ENCODE results near the gene HIF1AN. TPM values are rescaled to one million over a fixed set of nuclear protein-coding genes. Genes with fewer than 3 reads are reported as not detected.

The HIF1AN gene
- total RNA-seq: 43.0 TPM
- long read RNA-seq, full-length matches to known transcripts: 200 of 229 reads
- long read RNA-seq, partial matches to known transcripts: 2 of 229 reads
- long read RNA-seq, other reads (novel, unspliced or antisense): 27 of 229 reads

DNA sequence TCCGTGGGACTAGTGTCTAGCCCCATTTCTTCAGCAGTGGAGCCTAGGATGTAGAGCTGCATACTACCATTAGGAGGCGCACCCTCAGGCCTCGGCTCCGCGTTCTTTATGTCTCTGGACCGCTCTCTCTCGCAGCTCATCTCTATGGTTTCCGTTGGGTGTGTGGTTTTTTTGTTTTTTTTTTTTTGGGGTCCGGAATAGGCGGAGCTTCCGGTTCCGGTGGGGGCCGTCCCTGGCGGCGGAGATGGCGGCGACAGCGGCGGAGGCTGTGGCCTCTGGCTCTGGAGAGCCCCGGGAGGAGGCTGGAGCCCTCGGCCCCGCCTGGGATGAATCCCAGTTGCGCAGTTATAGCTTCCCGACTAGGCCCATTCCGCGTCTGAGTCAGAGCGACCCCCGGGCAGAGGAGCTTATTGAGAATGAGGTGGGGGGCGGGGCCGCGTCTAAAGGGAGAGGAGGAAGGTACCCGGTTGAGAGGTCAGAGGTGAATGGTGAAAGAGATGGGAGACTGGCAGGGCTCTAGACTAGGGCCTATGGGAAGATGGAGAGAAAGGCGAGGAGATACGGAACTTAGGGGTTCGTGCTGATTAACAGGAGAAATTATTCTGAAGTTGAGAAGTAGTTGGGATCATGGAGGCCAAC, at the start of gene HIF1AN:
TSS of gene HIF1AN (plus strand) at position 229 of the 639 bp plus-strand sequence. CDS start at position 245, 16 bp downstream.
- ATAC-seq (ENCODE audit: poor library complexity): peak; percentile 98
- intact Hi-C loops (cut with DNase I): no loop called here
- DNase-seq: peak; percentile 93

DNA sequence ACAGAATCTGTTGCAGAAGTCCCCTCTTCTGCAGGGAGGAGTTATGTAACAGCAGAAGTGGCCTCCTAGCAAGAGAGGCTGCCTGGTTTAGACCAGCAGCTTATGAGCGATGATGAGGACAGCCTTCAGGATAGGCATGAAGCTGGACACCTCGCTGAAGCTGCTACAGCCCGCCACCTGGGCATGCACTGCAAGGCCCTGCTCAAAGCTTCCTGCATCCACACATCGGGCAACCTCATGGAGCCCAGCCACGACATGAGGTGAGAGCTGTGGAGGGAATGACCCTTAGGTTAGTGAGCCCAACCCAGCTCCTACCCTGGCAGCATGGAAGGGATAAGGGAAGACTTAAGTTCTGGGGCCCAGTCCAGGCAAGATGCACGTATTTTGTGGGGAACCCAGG, 48.2 kb upstream of the HIF1AN start:
- no peak for DNase-seq
- intact Hi-C loops (cut with DNase I): no loop called here
- no peak for ATAC-seq (ENCODE audit: poor library complexity)

DNA sequence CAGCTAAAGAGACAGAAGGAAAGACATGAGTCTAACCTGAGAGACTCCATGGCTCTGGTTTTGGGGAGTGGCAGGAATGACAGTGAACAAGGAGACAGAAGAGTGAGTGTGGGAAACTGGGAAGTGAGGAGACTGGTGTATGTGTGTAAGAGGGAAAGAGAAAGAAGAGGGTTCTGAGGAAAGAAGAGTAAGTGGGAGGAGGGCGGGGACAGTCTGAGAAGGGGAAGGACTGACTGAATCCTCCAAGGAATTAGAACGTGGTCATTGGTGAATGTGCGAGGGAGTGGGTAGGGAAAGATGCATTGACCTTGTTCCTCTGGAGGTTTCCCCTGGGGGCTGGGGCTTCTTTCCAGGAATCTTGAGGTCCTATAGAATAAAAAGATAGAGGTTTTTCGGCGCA, 46.3 kb upstream of the HIF1AN start:
- intact Hi-C loops (cut with DNase I): no loop called here
- DNase-seq (no peak), ATAC-seq (ENCODE audit: poor library complexity) (no peak)

DNA sequence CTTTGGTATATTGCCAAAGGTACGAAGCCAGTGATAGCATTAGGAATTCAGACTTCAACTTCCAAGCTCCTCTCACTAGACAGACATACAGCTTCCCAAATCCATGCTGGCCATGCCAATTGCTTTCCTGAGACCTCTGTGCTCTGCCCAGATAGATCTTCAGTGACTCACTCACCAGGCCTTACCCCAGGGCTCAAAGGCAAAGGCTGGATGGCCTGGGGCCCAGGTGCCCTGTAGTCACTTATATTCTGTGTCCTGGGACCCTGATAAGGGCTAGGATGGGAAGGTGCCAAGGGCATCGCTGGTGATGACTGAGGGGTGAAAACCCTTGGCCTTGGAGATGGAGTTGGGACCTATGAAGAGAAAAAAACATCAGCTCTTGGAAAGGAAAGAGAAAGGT, 45.2 kb upstream of the HIF1AN start:
- ATAC-seq (ENCODE audit: poor library complexity): no peak
- DNase-seq: no peak
- intact Hi-C loops (cut with DNase I): no loop called here

DNA sequence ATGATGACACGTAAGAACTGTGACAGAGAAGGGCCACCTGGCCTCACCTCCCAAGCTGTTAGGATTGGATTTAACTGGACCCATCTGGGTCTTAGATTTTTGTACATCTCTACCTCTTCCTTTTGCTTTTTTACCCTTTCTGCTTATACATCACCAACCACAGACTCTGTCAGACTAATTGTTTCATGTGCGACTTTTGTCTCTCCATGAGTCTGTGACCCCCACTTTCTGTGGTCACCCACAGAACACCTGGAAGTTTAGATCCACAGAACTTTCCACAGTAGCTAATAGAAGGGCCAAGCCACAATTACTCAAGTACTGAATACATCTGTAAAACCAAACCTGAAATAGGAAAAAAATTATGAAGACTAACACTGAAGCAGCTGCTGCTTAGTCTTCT, 39.2 kb upstream of the HIF1AN start:
- intact Hi-C loops (cut with DNase I): no loop called here
- DNase-seq (no peak), ATAC-seq (ENCODE audit: poor library complexity) (no peak)

DNA sequence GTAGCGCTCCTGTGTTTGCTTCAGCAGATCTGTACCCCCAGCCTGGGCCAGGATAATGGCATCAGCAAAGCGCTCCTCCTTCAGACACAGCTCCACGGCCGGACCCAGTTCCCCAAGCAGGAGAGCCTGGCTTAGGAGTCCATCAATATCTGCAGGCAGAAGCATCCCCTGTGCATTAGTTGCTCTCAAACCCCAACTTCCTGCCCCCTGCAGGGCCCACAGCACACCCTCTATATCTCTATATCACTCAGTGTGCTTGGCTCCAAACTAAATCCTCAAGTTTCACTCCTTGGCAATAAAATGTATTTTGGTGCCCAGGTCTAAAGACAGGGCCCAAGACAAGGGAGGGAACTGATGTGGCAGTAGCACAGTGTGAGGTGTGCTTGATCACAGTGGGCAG, 37.7 kb upstream of the HIF1AN start:
- intact Hi-C loops (cut with DNase I): no loop called here
- ATAC-seq (ENCODE audit: poor library complexity) (no peak), DNase-seq (no peak)

DNA sequence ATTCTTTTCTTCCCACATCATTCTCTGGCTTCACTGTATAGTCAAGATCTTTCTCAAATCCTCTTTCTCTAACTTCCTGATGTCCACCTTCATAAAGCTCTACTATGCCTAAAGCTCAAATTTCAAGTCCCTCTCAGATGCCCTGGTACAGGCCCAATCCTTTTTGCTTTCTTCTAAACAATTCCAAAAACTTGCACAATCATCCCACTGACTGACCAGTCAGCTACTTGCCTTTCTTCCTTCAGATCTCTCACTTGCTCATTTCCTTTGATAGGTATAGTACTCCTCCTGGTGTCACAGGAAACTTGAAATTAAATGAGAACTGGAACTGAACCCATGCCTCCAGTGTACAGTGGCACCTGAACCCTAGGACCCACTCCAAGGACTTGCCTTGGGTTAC, 34.3 kb upstream of the HIF1AN start:
- ATAC-seq (ENCODE audit: poor library complexity) (no peak), DNase-seq (no peak)
- intact Hi-C loops (cut with DNase I): no loop called here

DNA sequence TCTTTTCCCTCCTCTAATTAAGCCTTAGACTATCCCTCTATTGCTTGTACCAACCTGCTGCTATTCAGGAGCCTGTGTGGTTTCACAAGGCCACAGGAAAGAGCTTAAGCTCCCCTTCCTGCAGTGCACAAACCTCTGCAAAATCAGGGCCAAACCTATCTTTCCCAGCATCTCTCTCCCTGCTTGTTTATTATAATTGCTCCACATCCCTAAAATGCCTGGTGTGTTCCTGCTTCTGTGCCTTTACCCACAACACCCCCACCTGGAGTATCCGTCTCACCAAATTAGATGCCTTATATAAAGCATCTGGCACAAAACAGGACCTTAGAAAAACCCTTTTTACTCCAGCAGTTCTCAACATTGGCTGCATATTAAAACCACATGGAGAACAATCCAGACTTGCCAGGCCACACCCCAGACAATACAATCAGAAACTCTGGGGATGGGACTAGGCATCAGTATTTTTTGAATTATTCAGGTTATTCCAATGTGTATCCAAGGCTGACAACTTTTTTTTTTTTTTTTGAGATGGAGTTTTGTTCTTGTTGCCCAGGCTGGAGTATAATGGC, 32.7 kb upstream of the HIF1AN start:
- no peak for DNase-seq
- intact Hi-C loops (cut with DNase I): no loop called here
- no peak for ATAC-seq (ENCODE audit: poor library complexity)

DNA sequence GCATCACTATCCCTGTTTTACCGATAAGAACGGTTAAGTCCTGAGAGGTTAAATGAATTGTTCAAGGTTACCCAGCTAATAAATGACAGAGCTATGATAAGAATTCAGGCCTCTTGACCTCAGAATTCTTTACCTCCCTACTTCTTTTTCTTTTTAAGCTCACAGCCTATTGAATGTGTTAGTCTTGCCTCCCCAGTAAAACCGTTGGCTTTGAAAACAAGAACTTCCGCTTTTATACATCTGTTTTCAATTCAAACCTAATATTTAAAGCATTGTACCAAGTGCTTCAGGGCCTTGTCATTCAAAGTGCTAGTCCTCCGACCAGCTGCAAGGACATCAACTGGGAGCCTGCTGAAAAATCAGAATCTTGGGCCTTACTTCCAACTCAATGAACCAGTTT, 31.6 kb upstream of the HIF1AN start:
- DNase-seq (no peak), ATAC-seq (ENCODE audit: poor library complexity) (no peak)
- intact Hi-C loops (cut with DNase I): no loop called here

DNA sequence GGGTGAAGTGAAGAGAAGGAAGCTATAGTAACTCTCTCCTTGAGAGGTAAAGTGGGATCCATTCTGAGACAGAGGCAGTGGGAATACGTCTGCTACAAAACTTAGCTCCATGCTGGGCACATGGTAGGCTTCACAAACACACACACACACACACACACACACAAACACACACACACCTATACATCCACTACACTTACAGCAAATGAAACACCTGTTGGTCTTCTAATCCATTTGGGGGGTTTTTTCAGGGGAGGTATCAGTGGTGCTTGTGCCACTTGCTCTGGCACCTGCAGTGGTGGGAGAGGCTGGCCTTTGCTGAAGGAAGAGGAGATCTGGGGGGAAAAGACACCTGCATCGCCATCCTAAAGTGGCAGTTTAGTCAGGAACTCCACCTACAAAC, 30.6 kb upstream of the HIF1AN start:
- intact Hi-C loops (cut with DNase I): no loop called here
- ATAC-seq (ENCODE audit: poor library complexity) (no peak), DNase-seq (no peak)

DNA sequence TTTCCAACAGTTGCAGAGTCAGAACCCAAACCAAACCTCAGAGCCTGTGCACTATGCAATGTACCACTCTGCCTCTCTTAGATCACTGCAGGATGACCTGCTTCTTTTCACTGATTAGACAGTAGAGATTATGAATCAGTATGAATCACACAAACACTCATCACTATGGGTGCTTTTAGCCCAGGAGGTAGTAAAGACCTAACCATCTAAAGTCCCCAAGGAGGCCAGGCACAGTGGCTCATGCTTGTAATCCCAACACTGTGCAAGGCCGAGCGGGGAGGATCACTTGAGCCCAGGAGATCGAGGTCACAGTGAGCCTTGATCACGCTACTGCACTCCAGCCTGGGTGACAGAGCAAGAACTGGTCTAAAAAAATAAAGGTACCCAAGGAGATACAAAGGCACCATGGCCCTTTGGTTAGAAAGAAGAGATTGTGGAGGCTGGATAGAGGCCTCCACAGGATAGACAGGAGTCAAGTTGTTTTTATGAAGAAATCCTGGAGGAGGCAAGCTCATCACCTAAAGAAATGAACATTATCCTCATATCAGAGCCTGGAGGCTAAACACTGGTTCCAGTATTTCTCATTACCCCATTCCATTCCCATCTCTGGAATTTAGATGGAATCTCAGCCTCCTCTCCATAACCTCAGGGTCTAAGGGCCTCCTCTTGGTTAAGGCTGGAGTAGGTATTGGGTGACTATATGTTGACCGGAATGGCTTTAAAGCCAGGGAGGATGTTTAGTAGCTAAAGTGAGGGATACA, 29.0 kb upstream of the HIF1AN start:
- intact Hi-C loops (cut with DNase I): no loop called here
- DNase-seq: no peak
- no peak for ATAC-seq (ENCODE audit: poor library complexity)

DNA sequence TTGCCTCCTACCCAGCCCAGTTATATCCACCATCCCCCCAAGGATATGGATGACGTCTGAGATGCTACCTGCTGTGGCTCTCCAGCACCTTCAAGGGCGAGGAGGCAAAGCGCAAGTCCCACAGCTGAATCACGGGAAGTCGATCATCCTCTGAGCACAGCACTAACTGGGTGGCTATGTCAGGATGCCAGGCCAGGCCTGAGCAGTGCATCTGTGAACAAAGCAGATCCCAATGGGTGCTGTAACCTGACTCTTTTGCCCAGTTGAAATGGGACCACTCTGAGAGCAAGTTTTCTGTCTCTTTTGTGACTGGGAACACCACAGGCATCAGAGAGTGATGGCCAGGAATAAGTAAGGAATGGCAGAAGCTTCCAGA, 28.4 kb upstream of the HIF1AN start:
- ATAC-seq (ENCODE audit: poor library complexity): no peak
- intact Hi-C loops (cut with DNase I): no loop called here
- DNase-seq: no peak

DNA sequence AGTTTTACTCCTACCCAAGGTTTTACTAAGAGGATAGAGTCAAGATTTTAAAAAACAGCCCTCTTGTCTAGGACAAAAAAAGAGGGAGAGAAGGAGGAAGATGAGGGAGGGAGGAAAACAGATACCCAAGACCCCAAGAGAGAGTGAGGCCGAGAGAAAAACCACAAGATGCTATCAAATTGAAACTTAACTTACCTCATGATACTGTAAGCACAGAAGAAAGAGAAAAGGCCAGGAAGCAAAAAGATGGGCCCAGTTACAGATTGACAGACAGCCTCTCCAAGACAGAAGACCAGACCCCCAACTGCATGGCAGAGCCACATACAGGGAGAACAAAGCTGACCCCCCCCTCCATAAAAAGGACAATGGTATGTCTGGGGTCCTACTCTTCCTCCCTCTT, 27.5 kb upstream of the HIF1AN start:
- DNase-seq (no peak), ATAC-seq (ENCODE audit: poor library complexity) (no peak)
- intact Hi-C loops (cut with DNase I): no loop called here

DNA sequence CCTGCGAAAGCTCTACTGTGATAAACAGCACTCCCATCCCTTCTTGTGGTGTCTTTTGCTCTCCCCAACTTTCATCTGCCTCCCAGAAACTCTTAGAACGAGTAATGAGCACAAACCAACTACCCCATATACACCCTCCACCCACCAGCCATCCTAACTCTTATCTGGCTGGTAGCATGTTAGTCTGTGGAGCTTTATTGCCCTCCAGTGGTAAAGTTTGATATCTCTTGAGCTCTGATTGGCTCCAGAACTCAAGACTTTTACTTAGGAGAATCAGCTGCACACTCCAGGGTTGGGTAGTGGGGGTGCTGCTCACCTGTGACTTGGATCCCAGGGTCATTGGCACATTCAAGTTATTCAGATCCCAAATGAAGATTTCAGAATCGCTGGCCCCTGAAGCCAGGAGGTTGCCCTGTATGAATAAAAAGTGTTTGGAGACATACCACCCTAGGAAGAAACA, 27.0 kb upstream of the HIF1AN start:
- no peak for DNase-seq
- intact Hi-C loops (cut with DNase I): no loop called here
- no peak for ATAC-seq (ENCODE audit: poor library complexity)

DNA sequence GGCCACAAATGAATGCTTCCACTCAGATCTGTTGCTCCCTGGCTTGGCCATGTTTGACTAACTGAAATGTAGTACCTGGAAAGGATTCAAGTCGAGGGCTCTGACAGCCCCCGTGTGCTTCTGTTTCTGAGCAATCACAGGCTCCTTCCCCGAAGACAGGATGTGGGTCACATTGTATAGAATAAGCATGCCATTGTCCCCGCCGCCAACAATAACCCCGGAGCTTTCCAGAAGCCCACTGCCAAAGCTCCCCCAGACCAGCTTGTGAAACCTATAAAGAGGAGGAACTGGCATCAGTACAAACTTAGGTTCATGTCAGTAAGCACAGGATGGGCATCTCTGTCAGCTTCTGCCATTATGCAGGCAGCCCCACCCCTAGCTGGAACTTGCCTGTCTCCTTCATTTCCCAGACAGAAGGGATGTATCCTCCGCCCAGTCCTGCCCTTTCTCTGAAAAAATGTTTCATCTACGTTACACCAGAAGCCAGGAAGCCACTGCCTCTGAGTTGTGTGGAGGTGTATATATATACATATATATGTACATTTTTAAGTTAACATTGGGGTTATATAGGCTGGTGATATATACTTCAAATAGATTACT, 26.4 kb upstream of the HIF1AN start:
- ATAC-seq (ENCODE audit: poor library complexity): no peak
- DNase-seq: no peak
- intact Hi-C loops (cut with DNase I): no loop called here

DNA sequence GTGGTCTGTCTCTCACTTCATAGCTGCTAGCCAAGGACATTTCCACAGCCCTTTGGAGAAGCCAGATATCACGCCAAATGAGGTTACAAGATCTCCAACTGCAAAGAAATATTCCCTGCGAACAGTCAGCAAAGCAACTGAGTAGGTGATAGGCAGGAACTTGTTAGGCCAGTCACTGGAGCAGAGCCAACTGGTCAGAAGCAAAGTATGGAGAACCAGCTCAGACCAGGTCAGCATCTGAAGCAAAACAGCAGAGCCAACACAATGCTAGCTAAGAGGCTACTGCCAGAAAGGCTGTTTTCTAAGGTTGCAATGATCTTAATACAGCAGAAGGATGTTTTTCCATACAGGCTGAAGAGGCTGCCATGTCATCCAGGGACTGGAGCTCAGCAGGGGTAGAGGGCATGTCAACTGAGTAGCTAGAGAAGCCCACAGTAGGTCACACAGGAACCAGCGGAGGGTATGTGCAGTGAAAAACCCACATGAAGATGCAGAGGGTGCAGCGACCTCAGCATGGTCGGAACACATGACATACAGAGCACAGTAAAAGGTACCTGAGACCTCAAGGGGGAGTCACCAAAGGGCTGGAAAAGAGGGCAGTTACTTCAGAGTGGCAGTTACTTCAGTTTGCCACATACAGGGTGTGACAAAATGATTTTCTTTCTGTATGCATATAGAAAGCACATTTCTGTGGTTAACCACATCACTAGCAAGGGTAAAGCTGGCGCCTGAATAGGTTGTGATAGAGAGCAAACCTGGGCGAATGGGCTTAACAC, 25.0 kb upstream of the HIF1AN start:
- DNase-seq: no peak
- intact Hi-C loops (cut with DNase I): loop anchor here (10.0 kb wide), 1 partner anchor 166 kb away; the partner anchor contains the start of gene SCD
- no peak for ATAC-seq (ENCODE audit: poor library complexity)

DNA sequence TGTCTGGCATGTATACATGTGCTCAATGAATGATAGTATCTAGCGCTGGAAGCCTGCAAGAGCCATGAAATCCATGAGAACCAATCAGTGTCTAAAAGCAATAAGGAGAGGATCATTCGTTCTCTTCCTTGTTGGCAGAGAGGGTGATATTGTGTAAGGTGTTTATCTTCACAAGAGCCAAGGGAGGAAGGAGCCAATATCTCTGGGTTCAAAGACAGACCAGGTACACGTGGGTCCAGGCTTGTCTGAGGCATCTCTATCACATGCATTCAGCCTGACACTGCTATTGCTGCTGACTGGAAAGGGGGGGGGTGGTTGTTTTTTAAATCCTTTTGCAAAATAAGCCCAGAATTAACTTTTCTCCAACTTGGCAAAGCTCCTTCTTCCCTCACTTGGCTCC, 20.1 kb upstream of the HIF1AN start:
- DNase-seq: no peak
- ATAC-seq (ENCODE audit: poor library complexity): no peak
- intact Hi-C loops (cut with DNase I): loop anchor here (10.0 kb wide), 1 partner anchor 171 kb away; the partner anchor contains the start of gene SCD

DNA sequence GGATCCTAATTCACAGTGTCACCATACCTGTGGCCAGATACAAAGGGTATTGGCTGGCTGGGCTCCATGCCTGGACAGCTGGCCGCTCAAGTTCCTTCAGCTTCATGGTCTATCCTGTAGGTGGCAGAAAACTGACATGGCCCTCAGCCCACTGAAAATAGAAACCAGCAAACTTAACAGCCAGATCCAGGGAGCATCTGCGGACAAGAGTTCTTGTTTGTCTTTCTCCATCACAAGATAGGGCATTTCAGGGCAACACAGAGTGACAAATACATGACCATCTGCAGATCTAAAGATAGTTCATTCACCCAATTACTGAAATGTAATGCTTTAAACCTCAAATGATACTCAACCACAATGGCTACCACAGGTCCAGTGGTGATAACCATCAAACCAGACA, 18.9 kb upstream of the HIF1AN start:
- DNase-seq: no peak
- ATAC-seq (ENCODE audit: poor library complexity): no peak
- intact Hi-C loops (cut with DNase I): loop anchor here (10.0 kb wide), 1 partner anchor 172 kb away; the partner anchor contains the start of gene SCD
